AG04449 (cell line): Measurements from ENCODE around the gene OTOP1.
"Not testable (repeated sequence)": the region's sequence is repeated elsewhere in the genome, so short reads cannot be mapped to it uniquely, and the experiment has no call there.

ENCODE experiments used
- CTCF ChIA-PET: fragments of 350-600 bp; formaldehyde crosslinking; extraction: SDS; loops from one replicate; lab custom pipeline; 2021; ENCODE audit warnings: antibody characterized with exemption; lab: Yijun Ruan, JAX
- POLR2A ChIA-PET: fragments of 400-600, 350-600 bp; formaldehyde crosslinking; extraction: SDS; loops from one replicate; lab custom pipeline; 2020; ENCODE audit warnings: antibody characterized with exemption, inconsistent platforms; lab: Yijun Ruan, JAX
- DNase-seq: peaks from one replicate; pipeline ENCODE4 v3.0.0-alpha.2; 2010; ENCODE audit warnings: low read depth, low spot score
- H3K4me3 ChIP-seq: 2 replicates; pipeline ENCODE4 v1.5.1; 2011; ENCODE audit warnings: low read depth, mild to moderate bottlenecking, control low read depth, low read length
- TF ChIP-seq, protein P1 (sequence below): IDR thresholded peaks from one replicate; pipeline ENCODE4 v1.5.1; 2011; ENCODE audit warnings: mild to moderate bottlenecking, moderate library complexity, low read length, control low read depth, inconsistent platforms; ENCODE audit not compliant: insufficient read depth; ENCODE audit errors: missing control alignments

The OTOP1 gene

DNA sequence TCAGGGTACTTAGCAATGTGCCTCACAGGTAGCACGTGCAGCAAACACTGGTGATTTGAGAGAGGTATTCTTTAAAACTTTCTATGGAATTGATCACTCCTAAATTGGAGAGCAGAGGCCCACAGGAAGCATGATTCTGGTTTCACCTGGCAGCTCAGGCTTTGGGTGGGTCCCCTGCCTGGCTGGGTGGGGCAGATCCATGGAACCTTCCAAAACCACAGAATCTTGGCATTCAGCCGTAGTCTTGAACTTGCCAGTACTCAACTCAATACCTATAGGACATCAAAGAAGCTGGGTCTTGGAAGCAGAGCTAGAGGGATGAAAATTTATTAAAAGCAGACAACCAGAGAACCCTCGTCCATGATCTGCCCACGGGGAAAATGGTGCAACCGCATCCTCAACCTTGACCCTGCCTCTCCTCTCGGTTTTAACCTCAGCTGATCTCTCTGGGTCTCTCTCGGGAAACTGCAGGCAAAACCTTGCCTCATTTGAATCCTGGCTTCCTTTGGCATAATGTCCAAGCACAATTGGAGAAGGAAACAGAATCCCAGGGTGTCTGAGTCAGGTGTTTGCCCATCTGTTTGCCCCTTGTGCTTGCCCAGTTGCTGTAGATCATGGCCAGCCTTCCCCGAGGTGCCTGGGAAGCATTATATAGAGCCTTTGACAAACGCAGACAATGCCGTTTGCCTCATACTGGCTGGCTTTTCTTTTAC is 22.9 kb downstream of the OTOP1 start:
- POLR2A ChIA-PET: no interaction called here
- no peak for DNase-seq
- H3K4me3 ChIP-seq: no peak overlapping the region
- CTCF ChIA-PET: no interaction called here
- TF ChIP-seq, protein P1, sequence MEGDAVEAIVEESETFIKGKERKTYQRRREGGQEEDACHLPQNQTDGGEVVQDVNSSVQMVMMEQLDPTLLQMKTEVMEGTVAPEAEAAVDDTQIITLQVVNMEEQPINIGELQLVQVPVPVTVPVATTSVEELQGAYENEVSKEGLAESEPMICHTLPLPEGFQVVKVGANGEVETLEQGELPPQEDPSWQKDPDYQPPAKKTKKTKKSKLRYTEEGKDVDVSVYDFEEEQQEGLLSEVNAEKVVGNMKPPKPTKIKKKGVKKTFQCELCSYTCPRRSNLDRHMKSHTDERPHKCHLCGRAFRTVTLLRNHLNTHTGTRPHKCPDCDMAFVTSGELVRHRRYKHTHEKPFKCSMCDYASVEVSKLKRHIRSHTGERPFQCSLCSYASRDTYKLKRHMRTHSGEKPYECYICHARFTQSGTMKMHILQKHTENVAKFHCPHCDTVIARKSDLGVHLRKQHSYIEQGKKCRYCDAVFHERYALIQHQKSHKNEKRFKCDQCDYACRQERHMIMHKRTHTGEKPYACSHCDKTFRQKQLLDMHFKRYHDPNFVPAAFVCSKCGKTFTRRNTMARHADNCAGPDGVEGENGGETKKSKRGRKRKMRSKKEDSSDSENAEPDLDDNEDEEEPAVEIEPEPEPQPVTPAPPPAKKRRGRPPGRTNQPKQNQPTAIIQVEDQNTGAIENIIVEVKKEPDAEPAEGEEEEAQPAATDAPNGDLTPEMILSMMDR: no peak

DNA sequence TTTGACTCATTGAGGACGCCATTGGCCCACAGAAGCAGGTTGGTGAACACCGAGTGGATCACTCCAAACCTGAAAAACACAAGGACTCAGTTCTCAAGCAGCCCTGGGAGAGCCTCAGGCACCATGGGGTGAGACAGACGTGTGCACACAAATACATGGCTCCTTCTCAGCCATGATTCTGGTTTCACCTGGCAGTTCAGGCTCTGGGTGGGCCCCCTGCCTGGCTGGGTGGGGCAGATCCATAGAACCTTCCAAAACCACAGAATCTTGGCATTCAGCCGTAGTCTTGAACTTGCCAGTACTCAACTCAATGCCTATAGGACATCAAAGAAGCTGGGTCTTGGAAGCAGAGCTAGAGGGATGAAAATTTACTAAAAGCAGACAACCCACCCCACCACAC is 24.2 kb downstream of the OTOP1 start:
- TF ChIP-seq, protein P1: no peak
- ChIA-PET CTCF (no interaction called here), POLR2A (no interaction called here)
- H3K4me3 ChIP-seq: no peak overlapping the region
- DNase-seq: no peak

DNA sequence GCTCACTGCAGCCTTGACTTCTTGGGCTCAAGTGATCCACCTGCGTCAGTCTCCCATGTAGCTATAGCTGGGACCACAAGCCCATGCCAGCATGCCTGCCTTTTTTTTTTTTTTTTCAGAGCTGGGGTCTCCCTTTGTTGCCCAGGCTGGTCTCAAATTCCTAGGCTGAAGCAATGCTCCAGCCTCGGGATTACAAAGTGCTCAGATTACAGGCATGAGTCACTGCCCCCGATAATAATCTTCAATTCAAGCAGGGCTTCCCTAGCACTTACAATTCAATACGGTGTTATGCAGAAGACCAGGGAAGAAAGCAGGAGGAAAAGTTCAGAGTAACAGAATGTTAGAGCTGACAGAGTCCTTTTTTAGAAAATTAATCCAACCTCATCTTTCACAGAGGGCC is 26.1 kb downstream of the OTOP1 start:
- TF ChIP-seq, protein P1: no peak
- ChIA-PET POLR2A (no interaction called here), CTCF (no interaction called here)
- no peak for DNase-seq
- no peak overlapping the region for H3K4me3 ChIP-seq

DNA sequence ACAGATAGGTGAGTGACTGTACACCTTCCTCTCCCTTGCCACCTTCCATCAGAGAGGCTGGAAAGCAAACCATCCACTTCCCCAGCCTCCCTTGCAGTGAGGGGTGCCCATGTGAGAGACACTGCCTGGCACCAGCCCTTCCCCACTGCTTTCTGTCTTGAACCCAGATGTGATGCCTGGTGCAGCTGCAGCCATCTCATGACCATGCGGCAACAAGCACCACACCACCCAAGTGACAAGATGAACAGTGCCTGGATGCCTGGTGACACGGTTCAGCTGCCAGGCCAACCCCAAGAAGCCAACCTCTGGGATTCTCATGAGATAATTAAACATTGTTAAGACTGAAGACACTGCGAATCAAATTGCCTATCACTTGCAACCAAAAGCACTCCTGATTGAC is 31.4 kb downstream of the OTOP1 start:
- POLR2A ChIA-PET: no interaction called here
- TF ChIP-seq, protein P1: no peak
- DNase-seq: no peak
- no peak overlapping the region for H3K4me3 ChIP-seq
- CTCF ChIA-PET: no interaction called here

DNA sequence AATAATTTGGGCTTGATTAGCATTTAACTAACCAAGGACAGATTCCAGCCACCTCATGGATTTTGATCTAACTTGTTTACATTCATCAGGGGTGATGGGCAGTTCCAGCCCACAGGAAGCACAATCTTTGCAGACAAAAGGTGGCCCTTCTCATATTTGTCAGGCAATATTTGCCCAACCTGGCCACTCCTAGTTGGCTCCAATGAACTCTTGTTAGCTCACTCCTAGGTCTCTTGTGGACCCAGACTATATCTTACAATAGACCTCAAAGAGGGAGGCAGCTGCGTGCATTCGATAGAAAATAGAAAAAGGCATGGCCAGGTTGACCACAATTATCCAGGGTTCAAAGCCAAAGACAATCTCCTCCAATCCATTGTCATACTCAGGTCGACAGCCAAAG is 38.2 kb downstream of the OTOP1 start:
- POLR2A ChIA-PET, CTCF ChIA-PET, H3K4me3 ChIP-seq, DNase-seq: not testable (repeated sequence)

DNA sequence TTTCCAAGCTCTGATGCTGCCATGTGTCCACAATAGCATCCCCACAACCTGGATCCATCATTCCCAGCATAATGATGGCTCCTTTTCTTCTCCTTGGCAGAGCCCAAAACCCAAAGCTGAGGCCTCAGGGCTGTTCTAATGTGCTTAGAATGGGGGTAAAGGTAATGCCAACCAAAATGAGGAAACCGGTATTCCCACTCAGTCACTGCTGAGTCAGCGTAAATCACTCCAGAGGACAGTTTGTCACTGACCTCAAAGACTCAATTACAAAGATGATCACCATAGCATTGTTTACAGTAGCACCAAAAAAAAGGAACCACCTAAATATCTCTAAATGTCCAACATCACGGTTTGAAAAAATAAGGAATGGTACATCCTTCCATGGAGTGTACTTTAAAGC is 41.2 kb downstream of the OTOP1 start:
- H3K4me3 ChIP-seq: no peak overlapping the region
- CTCF ChIA-PET: no interaction called here
- POLR2A ChIA-PET: no interaction called here
- DNase-seq: no peak
- TF ChIP-seq, protein P1: no peak
